GM12878 (cell line): Measurements from ENCODE around the gene ARHGEF3. TPM values are rescaled to one million over a fixed set of nuclear protein-coding genes. Genes with fewer than 3 reads are reported as not detected.

Experiments used
- ATAC-seq: fragments of 200-7000 bp; cut with Tn5 transposase; 3 replicates; pipeline ENCODE4 v1.9.1; 2020; ENCODE audit warnings: mild to moderate bottlenecking, moderate library complexity
- BruUV-seq: library from RNA; stranded (reverse); fragments of 400-500 nt; replicated peaks from 2 replicates; lab custom pipeline; 2021; lab: Mats Ljungman, UMichigan
- CTCF ChIA-PET: fragments of 300-600 bp; sonication (Branson Sonifier 250); formaldehyde crosslinking; extraction: SDS; loops from one replicate; lab custom pipeline; 2021; ENCODE audit warnings: inconsistent platforms; lab: Yijun Ruan, JAX
- POLR2A ChIA-PET: fragments of 350-600 bp; formaldehyde crosslinking; extraction: SDS; loops from one replicate; lab custom pipeline; 2021; ENCODE audit warnings: inconsistent platforms; lab: Charles Lee
- RAD21 ChIA-PET: fragments of 300-600 bp; sonication (Branson Sonifier 250); formaldehyde crosslinking; loops from one replicate; lab custom pipeline; 2023; ENCODE audit warnings: antibody characterized with exemption; ENCODE audit not compliant: unreplicated experiment; lab: Charles Lee
- SMC1A ChIA-PET: fragments of 300-600 bp; sonication (Branson Sonifier 250); formaldehyde crosslinking; loops from one replicate; lab custom pipeline; 2023; ENCODE audit not compliant: unreplicated experiment, uncharacterized antibody; lab: Charles Lee
- DNase-seq: peaks from one replicate; pipeline ENCODE4 v3.0.0-alpha.2; 2011; ENCODE audit warnings: low read depth, low spot score
- FAIRE-seq: peaks from 3 replicates; lab custom pipeline; 2011; peaks lifted over from hg19 to GRCh38; lab: Jason Lieb, UNC
- H2AFZ ChIP-seq: 2 replicates; pipeline ENCODE4 v1.6.0; 2011; ENCODE audit warnings: low read depth, low read length, control low read depth; ENCODE audit not compliant: control insufficient read depth
- H3K27ac ChIP-seq: 2 replicates; pipeline ENCODE4 v1.5.1; 2011; ENCODE audit warnings: control low read depth; ENCODE audit not compliant: control insufficient read depth, insufficient read depth
- H3K27me3 ChIP-seq, 2 experiments: replicated peaks in 1 of 2; 2 replicates each; pipeline versions ENCODE4 v1.6.0 to v1.6.1; 2011; ENCODE audit warnings: low read length in 1 of 2; ENCODE audit not compliant: control insufficient read depth in 2 of 2, insufficient read depth in 2 of 2
- H3K36me3 ChIP-seq, 2 experiments: 2 replicates each; pipeline ENCODE4 v1.5.1; 2011; ENCODE audit warnings: low read length in 1 of 2; ENCODE audit not compliant: control insufficient read depth in 2 of 2, insufficient read depth in 2 of 2
- H3K4me1 ChIP-seq: 2 replicates; pipeline ENCODE4 v1.6.1; 2011; ENCODE audit warnings: mild to moderate bottlenecking, low read length, moderate library complexity, mixed read lengths; ENCODE audit not compliant: control insufficient read depth, insufficient read depth
- H3K4me2 ChIP-seq: 2 replicates; pipeline ENCODE4 v1.6.0; 2011; ENCODE audit warnings: control low read depth; ENCODE audit not compliant: control insufficient read depth, insufficient read depth
- H3K4me3 ChIP-seq: fragments of 200-600 bp; sonication (generic); 2 replicates; pipeline ENCODE4 v1.5.1; 2016
- H3K79me2 ChIP-seq: 2 replicates; pipeline ENCODE4 v1.6.0; 2011; ENCODE audit warnings: low read length; ENCODE audit not compliant: control insufficient read depth, insufficient read depth
- H3K9ac ChIP-seq: 2 replicates; pipeline ENCODE4 v1.8.0; 2011; ENCODE audit warnings: low read length, control low read depth, mixed read lengths; ENCODE audit not compliant: control insufficient read depth, insufficient read depth
- H3K9me3 ChIP-seq: replicated peaks from 3 replicates; pipeline ENCODE4 v1.5.1; 2011; ENCODE audit warnings: mild to moderate bottlenecking, low read length; ENCODE audit not compliant: control insufficient read depth, insufficient read depth
- H4K20me1 ChIP-seq: 2 replicates; pipeline ENCODE4 v1.6.0; 2011; ENCODE audit not compliant: control insufficient read depth, insufficient read depth
- HDAC2 ChIP-seq: fragments of 200-600 bp; sonication (generic); IDR thresholded peaks from 2 replicates; pipeline ENCODE4 v1.6.1; 2017
- JUNB ChIP-seq: IDR thresholded peaks from 2 replicates; pipeline ENCODE4 v1.6.1; 2016; ENCODE audit warnings: antibody characterized with exemption, mild to moderate bottlenecking
- KLF5 ChIP-seq: fragments of 450-650 bp; IDR thresholded peaks from 2 replicates; pipeline ENCODE4 v1.6.1; 2014; ENCODE audit warnings: mild to moderate bottlenecking; ENCODE audit not compliant: partially characterized antibody
- MEF2A ChIP-seq: IDR thresholded peaks from 2 replicates; pipeline ENCODE4 v1.6.1; 2011; ENCODE audit warnings: low read depth, mild to moderate bottlenecking, low read length, moderate library complexity; ENCODE audit not compliant: insufficient read depth
- NBN ChIP-seq: fragments of 450-650 bp; IDR thresholded peaks from 2 replicates; pipeline ENCODE4 v1.6.1; 2016
- RFX5 ChIP-seq: IDR thresholded peaks from 2 replicates; pipeline ENCODE4 v1.6.1; 2011; ENCODE audit warnings: low read depth, low read length, improper control_type of control experiment
- SMARCA5 ChIP-seq: fragments of 450-650 bp; IDR thresholded peaks from 2 replicates; pipeline ENCODE4 v1.6.1; 2017; ENCODE audit warnings: mild to moderate bottlenecking
- SMC3 ChIP-seq: IDR thresholded peaks from 2 replicates; pipeline ENCODE4 v1.6.1; 2011; ENCODE audit warnings: low read length, improper control_type of control experiment, borderline replicate concordance
- SREBF1 ChIP-seq: IDR thresholded peaks from 2 replicates; pipeline ENCODE4 v1.6.1; 2012; ENCODE audit warnings: mild to moderate bottlenecking, low read length
- SREBF2 ChIP-seq: IDR thresholded peaks from 2 replicates; pipeline ENCODE4 v1.6.1; 2012; ENCODE audit warnings: mild to moderate bottlenecking, low read length
- STAT3 ChIP-seq: IDR thresholded peaks from 2 replicates; pipeline ENCODE4 v1.6.1; 2011; ENCODE audit warnings: low read depth, low read length, improper control_type of control experiment
- TAF1 ChIP-seq: IDR thresholded peaks from 2 replicates; pipeline ENCODE4 v1.6.1; 2011; ENCODE audit warnings: mild to moderate bottlenecking, low read depth, low read length, borderline replicate concordance
- WGBS: methylation state at CpG from one replicate; pipeline ENCODE4 v1.1.6; 2016; ENCODE audit warnings: low lambda C conversion rate; ENCODE audit not compliant: insufficient replicate concordance, insufficient coverage; ENCODE audit errors: missing lambda C conversion rate; 5-methylcytosine and 5-hydroxymethylcytosine counted together
- in situ Hi-C: fragments of 300-500 bp; cut with MboI; formaldehyde crosslinking; loops from 9 replicates; pipeline ENCODE4 v1.14.3; 2018; ENCODE audit warnings: mixed read lengths
- intact Hi-C: fragments of 100-400 bp; cut with micrococcal nuclease; formaldehyde crosslinking; loops from one replicate; pipeline ENCODE4 v1.14.2; 2022; ENCODE audit not compliant: unreplicated experiment
- polyA plus RNA-seq, 11 experiments: library from polyadenylated mRNA; depleted of rRNA in 4 of 11; unstranded in 6 of 11; stranded (reverse) in 5 of 11; fragments of >200 nt; fragmentation: Nextera tagmentation in 4 of 11; fragmentation: Illumina TruSeq in 1 of 11; extraction: Ambion mirVana in 4 of 11; extraction: Trizol in 1 of 11; gene quantifications; 1 replicate in 1 of 11; 2 replicates in 10 of 11; pipeline versions ENCODE4 v1.2.1 to v1.2.3, GENCODE V29; 2011 to 2016; ENCODE audit warnings: inconsistent platforms in 2 of 11, missing spikeins in 2 of 11, low read depth in 1 of 11
- total RNA-seq, 4 experiments: library from RNA; depleted of rRNA in 3 of 4; stranded (reverse); fragments of >200 nt in 3 of 4; fragmentation: Illumina TruSeq in 1 of 4; extraction: Trizol in 1 of 4; gene quantifications; 2 replicates each; pipeline versions ENCODE4 v1.2.1 to v1.2.3, GENCODE V29; 2013 to 2021
- TF ChIP-seq, protein P1 (sequence below): fragments of 450-650 bp; IDR thresholded peaks from 2 replicates; pipeline ENCODE4 v1.6.1; 2018; ENCODE audit warnings: borderline replicate concordance, mild to moderate bottlenecking; ENCODE audit not compliant: partially characterized antibody
- TF ChIP-seq, protein P2 (sequence below): IDR thresholded peaks from 2 replicates; pipeline ENCODE4 v1.6.1; 2012; ENCODE audit warnings: mild to moderate bottlenecking, low read depth, low read length

Gene ARHGEF3
- total and polyA plus RNA-seq, 10 of the 15 experiments (the other 5 are each of a cell fraction or from before 2014, with no cell fraction given) = 21.8 to 78.7 (median 56.2) TPM

DNA sequence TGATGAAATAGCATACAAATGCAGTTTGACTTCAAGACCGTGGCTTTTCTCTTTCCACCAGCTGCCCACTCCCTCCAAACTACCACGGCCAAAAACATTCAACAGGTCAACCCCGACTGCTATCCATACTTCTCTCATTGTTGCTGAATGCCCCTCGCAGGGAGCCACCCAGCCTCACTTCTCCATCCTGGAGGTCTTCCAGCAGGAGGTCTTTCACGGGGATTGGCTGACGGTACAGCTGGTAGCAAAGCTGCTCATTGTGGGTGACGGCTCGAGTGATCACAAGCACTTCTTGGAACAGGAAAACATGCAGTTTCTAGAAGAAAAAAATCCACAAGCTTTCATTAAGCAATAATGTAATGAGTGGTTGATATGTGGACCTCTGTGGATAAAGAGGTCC is 69.6 kb downstream of the ARHGEF3 start:
- POLR2A ChIA-PET = interaction anchor here (1.4 kb wide), 1 partner anchor 13 kb away, joined by 3 read pairs; no protein-coding TSS in a partner anchor
- Histone ChIP-seq H3K4me1 (no peaks in the 10 kb centered on the region), H3K4me3 (no peak overlapping the region)
- WGBS = 97% methylated on average over 8 of the region's 8 CpGs
- no peak for TF ChIP-seq RFX5
- no peak for TF ChIP-seq NBN
- TF ChIP-seq SMC3 = no peak
- TF ChIP-seq TAF1 = no peak
- TF ChIP-seq, protein P1, sequence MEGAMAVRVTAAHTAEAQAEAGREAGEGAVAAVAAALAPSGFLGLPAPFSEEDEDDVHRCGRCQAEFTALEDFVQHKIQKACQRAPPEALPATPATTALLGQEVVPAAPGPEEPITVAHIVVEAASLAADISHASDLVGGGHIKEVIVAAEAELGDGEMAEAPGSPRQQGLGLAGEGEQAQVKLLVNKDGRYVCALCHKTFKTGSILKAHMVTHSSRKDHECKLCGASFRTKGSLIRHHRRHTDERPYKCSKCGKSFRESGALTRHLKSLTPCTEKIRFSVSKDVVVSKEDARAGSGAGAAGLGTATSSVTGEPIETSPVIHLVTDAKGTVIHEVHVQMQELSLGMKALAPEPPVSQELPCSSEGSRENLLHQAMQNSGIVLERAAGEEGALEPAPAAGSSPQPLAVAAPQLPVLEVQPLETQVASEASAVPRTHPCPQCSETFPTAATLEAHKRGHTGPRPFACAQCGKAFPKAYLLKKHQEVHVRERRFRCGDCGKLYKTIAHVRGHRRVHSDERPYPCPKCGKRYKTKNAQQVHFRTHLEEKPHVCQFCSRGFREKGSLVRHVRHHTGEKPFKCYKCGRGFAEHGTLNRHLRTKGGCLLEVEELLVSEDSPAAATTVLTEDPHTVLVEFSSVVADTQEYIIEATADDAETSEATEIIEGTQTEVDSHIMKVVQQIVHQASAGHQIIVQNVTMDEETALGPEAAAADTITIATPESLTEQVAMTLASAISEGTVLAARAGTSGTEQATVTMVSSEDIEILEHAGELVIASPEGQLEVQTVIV = no peak
- TF ChIP-seq MEF2A = no peak
- no peak for TF ChIP-seq SREBF1
- TF ChIP-seq, protein P2, sequence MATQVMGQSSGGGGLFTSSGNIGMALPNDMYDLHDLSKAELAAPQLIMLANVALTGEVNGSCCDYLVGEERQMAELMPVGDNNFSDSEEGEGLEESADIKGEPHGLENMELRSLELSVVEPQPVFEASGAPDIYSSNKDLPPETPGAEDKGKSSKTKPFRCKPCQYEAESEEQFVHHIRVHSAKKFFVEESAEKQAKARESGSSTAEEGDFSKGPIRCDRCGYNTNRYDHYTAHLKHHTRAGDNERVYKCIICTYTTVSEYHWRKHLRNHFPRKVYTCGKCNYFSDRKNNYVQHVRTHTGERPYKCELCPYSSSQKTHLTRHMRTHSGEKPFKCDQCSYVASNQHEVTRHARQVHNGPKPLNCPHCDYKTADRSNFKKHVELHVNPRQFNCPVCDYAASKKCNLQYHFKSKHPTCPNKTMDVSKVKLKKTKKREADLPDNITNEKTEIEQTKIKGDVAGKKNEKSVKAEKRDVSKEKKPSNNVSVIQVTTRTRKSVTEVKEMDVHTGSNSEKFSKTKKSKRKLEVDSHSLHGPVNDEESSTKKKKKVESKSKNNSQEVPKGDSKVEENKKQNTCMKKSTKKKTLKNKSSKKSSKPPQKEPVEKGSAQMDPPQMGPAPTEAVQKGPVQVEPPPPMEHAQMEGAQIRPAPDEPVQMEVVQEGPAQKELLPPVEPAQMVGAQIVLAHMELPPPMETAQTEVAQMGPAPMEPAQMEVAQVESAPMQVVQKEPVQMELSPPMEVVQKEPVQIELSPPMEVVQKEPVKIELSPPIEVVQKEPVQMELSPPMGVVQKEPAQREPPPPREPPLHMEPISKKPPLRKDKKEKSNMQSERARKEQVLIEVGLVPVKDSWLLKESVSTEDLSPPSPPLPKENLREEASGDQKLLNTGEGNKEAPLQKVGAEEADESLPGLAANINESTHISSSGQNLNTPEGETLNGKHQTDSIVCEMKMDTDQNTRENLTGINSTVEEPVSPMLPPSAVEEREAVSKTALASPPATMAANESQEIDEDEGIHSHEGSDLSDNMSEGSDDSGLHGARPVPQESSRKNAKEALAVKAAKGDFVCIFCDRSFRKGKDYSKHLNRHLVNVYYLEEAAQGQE = no peak
- no peak for TF ChIP-seq HDAC2
- no peak for TF ChIP-seq KLF5
- TF ChIP-seq STAT3 = no peak
- no peak for TF ChIP-seq SMARCA5
- TF ChIP-seq JUNB = no peak
- TF ChIP-seq SREBF2 = no peak
- TF ChIP-seq, all 136 proteins: peak for 0
- intact Hi-C loops (no loop called here), in situ Hi-C loops (no loop called here)
- ChIA-PET SMC1A (interaction anchor here (0.6 to 8.7 kb wide), 2 partner anchors 67 to 171 kb away, joined by 3 to 152 read pairs; partner anchors contain the start of gene ARHGEF3), CTCF (interaction anchor here (0.6 to 9.6 kb wide), 3 partner anchors 20 to 68 kb away, joined by 3 to 108 read pairs (median 4); partner anchors contain the start of gene ARHGEF3), RAD21 (no interaction called here)
- peaks cover 25 to 40% of the 10 kb centered on the region in 2 experiments for H3K36me3 ChIP-seq
- no peak overlapping the region for H3K27ac ChIP-seq
- FAIRE-seq (no peak), DNase-seq (no peak), ATAC-seq (no peak)
- no peaks in the 10 kb centered on the region for H3K79me2 ChIP-seq
- H2AFZ ChIP-seq = no peak overlapping the region
- no peak overlapping the region for H3K9ac ChIP-seq
- H4K20me1 ChIP-seq = no peaks in the 10 kb centered on the region; the same call in 1 of the 2 replicates
- no peak overlapping the region for H3K4me2 ChIP-seq
- no peaks in the 10 kb centered on the region for H3K9me3 ChIP-seq
- no TSS peak for BruUV-seq
- no peaks in the 10 kb centered on the region for H3K27me3 ChIP-seq
